ENCODE data around the gene SYNDIG1.

SYNDIG1 gene

DNA sequence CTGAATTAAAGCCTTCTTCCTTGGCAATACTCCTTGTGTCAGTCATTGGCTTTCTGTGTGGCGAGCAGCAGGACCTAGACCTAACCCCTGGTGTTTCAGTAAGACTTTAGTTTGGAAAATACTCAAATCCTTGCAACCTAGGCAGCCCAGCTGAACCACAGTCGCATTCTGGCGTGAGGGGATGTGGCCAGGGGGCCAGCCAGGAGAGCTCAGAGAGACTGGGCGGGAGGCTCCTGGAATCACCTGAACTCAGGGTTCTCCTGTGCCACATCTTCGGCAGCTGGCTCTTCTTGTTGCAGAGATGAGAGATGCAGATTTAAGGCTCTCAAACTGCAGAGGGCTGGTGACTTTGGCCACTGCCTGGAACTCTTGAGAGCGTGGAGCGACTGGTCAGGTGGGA is 102.7 kb downstream of the SYNDIG1 start:
- no peak for DNase-seq

DNA sequence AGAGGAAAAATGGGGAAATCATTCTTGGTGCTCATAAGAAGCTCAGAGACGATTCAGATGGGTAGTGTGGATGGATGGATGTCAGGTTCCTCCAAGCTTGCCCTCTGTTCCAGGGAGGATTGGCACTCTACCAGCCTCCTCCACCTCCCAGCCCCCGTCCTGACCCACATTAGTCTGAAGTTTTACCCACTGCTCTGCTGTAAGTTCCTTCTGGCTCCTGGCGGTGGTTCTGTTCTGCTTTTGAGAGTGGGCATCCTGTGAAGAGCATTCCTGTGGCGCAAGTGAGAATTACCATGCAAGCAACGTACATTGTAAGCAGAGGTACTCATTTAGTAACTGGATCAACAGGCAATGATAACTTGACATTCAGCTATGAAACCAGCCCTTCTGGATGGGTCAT is 103.4 kb downstream of the SYNDIG1 start:
- no peak for DNase-seq

DNA sequence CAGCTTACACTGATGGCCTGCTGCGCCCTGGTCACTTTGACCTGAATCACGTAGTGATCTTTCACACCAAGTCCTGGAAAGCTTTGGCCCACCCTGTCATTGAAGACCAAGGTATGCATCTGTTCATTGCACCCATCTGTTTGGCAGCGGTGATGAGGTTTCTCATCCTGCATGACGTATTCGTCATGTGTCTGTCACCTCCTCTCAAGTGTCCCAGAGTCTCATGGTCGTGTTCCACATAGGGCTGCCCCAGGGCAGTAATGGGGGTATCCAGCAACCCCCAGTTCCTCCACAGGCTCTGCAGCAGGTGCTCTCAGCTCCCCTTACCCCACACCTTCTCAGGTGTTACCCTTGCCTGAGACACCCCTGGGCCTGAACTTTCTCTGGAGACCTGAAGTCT is 104.1 kb downstream of the SYNDIG1 start:
- DNase-seq, result no peak

DNA sequence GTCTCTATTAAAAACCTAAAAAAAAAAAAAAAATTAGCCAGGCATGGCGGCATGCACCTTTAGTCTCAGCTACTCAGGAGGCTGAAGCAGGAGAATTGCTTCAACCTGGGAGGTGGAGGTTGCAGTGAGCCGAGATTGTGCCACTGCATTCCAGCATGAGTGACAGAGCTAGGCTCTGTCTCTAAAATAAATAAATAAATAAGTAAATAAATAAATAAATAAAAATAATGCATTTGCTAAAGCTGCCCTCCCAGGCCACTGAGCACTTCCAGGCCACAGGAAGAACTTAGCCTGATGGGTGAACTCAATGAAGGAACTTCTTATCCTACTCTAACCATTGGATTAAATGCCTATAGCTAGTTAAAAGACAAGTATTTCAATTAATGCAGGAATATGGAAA is 104.9 kb downstream of the SYNDIG1 start:
- DNase-seq, result no peak

DNA sequence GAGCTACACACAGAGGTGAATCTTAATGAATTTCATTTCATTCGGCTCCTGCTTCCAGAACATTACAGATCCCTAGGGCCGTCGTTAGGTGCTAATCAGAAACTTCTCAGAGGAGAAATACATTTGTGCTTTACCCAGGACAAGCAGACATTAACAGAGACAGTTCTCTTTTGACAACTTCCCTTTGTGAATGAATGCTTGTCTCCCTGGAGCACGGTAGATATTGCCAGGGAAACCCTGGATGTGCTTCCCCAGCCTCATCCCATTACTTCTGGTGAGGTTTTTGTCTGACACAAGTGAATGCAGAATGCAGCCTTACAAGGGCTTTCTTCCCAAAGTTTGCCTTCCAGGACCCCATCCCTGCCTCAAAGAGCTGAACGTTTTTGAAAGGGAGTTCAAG is 105.4 kb downstream of the SYNDIG1 start:
- no peak for DNase-seq

DNA sequence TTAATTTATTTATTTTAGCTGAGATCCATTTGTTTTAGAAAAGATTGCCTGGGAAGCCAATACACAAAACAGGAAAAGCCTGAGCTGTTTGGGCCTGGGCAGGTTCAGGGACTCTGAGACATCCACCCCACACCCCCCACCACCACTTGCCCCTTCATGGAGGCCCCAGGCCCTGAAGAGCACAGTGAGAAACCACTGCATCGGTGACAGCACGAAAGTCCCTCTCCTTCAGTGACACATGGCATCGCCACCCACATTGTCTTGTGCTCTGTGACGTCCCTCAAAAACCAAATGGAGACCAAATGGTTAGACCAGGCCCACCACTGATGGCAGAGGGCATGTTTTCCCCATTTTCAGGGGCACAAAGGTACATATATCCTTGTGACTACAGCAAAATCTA is 106.4 kb downstream of the SYNDIG1 start:
- no peak for DNase-seq

DNA sequence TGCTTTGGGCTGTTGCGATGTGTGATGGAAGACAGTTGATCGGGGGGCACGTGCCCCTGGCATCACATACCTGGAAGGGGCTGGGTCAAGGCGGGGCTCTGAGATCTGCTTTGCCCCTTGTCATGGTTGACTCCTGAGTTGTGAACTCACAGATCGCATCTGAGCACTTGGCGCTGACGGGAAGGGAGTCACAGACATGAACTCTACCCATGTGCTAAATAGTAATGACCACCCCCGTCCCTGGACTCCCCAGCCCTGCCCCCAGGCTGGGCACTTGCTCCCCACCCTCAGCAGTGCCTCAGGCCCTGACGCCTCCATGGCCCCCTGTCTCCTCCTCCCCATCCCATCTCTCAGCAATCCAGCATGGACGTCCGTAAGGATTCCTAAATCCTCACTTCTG is 107.0 kb downstream of the SYNDIG1 start:
- no peak for DNase-seq

DNA sequence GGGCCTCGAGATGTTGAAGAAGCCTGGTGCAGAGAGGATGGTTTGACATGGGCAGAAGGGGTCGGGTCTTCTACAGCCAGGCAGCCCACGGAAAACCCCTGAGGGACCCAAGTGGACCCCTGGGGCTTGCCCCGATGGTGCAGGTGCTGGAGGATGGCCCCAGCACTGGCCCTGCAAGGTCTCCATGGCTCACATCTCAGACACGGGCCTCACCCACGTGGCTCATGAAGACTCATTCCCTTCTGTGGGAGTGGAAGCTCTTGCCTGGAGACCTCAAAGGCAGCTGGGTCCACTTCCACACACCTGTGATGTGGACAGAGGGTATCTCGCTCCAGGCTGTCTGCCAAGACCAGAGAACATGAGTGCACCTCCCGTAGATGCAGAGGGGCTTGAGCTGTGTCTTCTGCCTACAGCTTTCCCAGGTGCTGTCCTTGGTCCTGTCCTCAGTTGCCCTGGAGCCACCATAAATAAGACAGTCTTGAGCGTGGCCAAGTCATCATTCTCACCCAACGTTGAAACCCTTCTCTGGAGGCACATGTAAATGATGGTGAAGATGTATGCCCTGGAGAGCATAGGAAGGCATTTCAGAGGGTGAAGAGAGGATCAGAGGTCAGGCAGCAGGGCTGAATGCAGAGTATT is 108.0 kb downstream of the SYNDIG1 start:
- DNase-seq, result no peak

DNA sequence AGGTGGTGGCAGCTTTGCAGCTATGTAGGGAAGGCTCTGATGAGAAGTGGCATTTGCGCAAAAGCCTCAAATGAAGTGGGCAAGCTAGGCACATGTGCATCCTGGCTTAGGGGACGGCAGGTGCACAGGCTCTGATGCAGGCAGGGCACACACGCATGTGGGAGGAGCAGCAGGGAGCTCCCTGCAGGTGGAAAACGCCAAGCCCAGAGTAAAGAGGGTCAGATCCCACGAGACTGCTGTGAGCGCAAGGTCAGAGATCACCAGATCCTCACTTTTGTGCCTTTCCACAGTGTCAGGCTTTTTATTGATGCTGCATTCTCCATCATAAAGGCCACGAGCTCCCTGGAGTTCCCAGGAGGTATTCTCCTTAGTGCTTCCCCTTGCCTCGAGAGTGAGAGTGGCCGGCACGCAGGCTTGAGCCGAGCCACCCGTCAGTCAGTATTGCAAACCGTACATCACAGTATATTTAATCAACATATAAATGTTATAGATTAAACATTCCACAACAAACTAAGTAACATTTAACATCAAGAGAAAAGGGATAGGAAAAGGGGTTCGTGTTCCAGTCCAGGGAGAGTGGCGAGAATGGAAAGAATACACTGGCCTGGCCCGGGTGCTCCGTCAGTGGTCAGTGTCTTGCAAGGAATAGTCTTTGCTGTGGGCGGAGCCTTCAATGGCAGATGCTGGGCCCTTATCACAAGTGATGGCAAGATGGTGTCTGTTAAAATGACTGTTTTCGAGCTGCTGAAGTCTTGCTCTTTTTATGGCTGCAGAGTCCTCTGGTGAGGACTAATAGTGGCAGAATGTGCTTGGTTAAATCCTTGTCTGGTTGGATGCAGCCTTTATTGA is 109.4 kb downstream of the SYNDIG1 start:
- no peak for DNase-seq

DNA sequence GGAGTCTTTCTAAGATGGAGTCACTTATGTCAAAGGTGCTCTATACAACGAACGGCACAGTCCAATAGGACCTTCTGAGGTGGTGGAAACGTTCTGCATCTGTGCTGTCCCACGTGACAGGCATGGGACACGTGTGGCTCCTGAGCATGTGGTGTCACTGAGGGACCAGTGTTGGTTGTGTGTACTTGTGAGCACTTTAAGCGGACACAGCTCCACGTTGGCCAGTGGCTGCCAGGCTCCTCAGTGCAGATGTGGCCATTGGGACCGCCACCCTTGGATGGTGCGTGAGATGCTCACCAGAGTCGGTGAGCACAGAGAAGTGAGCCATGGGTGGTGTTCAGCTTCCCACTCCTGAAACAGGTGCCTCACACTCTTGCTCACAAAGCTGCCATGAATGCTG is 110.0 kb downstream of the SYNDIG1 start:
- no peak for DNase-seq

DNA sequence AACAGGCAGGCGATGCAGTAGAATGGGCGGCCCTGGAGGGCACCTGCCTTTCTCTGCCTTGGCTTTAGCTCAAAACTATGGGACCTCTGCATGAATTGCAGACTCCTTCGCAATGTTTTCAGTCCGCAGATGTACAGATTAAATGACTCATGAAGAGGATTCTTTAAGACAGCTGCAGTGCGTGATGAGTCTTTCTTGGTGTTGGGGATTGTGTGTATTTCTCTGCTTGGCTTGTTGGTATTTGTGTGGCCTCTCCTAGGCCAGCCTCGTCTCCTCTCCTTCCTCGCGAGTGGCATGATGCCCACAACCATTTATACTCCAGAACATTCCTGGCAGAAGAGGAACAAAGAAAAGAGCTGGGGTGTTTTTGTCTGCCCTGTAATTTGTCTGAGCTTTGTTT is 110.6 kb downstream of the SYNDIG1 start:
- DNase-seq, result no peak

DNA sequence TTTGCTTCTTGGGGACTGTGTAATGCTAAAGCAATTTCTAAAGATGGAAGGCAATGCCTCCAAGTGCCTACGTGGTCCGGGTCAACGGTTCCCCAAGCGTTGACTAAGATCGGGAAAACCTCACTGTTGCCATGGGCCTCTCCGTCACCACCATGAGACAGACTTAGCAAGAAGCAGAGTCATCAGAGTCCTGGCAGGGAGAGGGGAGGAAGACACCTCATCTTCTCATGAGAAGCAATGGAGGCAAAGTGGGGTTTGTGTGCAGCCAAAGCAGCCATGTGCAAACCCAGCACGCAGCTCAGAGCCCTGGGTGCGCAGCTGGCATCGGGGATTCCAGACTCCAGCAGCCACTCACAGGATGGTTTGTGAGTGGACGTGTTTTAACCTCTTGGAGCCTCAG is 111.4 kb downstream of the SYNDIG1 start:
- DNase-seq, result no peak

DNA sequence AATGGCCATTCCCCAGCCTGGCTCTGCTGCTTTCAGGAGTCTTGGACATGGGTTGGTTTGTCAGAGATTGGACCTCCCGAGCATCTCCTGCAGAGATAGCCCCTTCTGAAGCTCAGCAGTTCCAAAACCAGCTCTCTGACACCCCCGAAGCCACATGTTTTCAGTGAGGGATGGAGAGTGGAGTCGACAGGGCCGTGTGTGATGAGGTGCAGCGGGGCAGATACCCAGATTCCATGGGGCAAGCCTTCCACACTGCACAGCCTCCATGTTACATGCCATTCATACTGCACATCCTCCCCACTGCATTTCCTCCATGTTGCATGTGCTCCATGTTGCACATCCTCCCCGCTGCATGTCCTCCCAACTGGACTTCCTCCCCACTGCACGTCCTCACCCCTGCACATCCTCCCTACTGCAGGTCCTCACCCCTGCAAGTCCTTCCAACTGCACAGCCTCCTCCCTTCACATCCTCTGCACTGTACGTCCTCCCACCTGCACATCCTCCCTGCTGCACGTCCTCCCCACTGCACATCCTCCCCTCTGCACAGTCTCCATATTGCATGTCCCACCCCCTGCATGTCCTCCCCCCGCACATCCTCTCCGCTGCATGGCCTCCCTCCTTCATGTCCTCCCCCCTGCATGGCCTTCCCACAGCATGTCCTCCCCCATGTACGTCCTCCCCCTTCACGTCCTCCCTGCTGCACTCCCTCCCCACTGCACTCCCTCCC is 112.2 kb downstream of the SYNDIG1 start:
- DNase-seq, result no peak

DNA sequence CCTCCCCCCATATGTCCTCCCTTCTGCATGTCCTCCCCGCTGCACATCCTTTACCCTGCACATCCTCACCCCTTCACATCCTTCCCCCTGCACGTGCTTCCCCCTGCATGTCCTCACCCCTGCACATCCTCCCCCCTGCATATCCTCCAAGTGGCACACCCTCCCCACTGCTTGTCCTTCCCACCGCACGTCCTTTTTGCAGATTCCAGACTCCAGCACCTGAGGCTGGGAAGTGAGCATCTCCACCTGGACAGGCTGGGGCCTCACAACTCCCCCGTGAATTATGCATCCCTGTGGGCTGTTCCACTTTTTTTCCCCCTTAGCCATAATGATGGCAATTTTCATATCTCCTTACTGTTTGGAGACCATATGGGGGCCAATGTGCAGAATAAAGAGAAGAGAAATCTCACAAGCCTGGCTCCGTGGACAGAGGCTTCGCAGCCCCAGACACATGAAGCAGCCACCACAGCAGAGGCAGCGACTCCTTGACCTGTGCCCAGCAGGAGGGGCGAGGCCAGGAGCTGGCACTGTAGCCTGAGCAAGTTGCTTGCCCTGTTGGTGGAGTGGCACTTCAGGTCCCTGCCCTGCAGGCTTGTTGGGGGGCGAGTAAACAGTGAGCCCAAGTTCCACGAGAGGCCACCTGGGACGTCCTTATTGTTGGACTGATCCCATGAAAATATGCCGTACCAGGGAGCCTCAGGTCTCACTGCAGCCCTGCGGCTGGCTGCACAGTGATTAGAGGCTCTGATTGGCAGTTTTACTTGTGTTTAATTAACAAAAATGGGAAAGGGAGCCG is 113.1 kb downstream of the SYNDIG1 start:
- no peak for DNase-seq

DNA sequence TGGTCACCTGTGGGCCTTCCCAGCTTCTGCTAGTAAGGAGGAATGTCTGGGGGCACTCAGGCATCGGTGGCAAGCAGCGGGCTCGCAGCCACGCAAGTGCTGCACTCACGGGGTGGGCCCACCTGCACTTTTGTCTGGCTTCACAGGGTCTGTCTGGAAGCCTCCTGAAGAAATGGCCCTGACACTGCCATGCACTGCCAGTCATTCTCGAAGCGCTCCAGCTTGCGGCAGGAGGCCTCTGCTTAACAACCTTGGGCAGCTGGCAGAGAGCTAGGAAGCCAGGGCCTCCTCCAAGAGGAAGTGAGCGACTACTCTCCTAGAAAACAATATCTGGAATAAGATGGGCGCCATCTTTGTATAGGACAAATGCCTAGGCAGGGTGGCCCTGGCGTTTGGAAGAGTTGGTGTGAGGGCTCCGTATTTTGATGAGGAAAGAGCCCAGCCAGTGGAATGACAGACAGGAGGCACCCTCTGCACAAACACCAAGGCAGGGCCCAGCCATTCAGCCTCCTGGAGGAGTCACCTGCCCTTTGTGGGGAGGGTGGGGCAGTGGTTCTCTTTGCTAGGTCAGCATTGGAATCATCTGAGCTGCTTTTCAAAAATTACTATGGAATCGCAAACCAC is 113.9 kb downstream of the SYNDIG1 start:
- DNase-seq, result no peak

DNA sequence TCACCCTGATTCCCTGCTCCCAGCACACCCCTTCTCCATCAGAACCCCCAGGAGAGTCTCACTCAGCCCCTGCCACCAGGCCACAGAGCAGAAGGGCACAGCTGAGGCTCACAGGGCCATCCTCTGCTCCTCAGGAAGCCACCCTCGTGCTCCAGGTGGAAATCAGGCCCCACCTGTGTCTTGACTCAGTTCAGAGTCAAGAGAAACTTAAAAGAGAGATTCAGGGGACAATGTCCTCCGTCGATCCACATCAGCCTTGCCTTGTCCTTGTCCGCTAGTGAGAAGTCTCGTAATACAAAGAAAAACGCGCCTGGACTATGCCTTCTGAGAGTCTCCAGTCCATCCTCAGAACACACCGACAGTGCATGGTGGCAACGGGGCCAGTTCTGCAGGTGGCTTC is 114.6 kb downstream of the SYNDIG1 start:
- no peak for DNase-seq

DNA sequence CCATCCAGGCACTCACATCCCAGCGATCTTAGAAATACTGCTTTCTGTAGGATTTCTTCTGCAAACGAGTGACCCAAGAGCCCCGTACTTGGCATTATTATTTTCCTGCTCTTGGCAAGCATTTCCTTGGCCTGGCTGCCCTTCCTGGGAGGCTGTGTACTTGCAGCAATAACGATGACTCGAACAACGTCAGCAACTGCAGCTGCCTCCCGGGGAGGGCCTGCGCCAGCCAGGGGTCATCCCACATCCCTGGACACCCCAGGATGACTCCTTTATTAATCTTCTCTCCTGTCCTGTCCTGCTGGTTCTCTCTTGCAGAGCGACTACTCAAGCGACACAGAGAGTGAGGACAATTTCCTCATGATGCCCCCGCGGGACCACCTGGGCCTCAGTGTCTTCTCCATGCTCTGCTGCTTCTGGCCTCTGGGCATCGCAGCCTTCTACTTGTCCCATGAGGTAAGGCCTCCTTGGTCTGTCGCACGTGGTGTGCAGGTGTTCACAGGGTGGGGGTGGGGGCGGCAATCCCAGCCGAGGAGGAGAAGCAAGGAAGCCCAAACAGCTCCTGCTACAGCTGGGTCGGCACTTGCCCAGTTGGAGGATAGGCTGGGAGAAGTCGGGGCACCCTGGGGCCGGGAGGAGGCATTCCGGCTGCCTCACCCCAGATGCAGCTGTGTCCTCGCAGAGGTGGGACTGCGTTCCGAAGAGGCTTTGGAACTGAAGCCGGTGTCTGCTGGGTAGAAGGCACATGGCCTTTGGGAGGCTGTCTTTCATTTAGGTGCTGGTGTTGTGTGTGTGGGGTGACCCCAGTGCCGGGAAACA is 115.3 kb downstream of the SYNDIG1 start:
- DNase-seq, result no peak

DNA sequence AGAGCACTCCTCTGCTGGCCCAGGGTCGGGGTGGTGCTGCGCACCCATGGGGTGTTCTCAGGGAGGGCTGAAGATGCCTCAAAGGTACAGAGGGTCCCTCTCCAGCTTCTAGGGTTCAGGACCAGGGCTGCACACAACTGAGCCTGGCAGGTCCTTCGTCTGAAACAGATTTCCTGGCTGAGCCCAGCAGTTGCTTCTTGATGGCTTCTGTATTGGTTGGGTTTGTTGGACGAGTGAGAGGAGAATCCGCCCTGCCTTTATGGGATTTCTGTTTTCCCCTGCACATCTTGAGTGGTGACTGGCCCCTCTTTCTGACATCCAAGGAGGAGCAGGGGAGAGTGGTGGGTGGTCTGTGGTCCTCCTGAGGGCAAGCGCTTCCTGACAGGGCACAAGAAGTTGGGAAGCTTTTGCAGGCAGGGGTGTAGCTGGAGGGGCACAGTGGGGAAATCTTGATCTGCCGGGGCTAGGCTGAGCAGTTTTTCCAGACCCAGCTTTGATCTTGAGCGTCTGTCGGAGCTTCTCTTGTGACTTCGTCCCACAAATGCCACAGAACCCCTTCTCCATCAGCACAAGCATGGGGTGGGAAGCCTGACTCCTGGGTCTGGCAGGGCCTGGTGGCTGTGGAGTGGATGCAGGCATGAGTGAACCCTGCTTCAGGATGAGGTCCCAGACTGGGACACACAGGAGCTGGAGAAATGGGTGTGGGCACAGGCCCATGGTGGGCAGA is 116.5 kb downstream of the SYNDIG1 start:
- no peak for DNase-seq

DNA sequence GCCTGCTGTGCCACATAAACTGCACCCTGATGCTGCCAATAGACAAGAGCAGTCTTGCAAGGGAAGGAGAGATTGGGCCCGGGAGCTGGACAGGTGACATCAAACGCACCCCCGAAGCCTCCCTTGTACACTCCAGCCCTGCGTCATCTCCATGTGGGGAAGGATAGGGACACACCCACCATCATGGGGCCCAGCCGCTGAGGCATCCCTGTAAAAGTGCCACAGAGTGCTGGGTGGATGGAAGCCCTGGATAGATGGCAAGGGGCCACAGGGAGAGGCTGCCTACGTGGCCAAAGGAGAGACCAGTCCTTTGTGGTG is 117.1 kb downstream of the SYNDIG1 start:
- no peak for DNase-seq

DNA sequence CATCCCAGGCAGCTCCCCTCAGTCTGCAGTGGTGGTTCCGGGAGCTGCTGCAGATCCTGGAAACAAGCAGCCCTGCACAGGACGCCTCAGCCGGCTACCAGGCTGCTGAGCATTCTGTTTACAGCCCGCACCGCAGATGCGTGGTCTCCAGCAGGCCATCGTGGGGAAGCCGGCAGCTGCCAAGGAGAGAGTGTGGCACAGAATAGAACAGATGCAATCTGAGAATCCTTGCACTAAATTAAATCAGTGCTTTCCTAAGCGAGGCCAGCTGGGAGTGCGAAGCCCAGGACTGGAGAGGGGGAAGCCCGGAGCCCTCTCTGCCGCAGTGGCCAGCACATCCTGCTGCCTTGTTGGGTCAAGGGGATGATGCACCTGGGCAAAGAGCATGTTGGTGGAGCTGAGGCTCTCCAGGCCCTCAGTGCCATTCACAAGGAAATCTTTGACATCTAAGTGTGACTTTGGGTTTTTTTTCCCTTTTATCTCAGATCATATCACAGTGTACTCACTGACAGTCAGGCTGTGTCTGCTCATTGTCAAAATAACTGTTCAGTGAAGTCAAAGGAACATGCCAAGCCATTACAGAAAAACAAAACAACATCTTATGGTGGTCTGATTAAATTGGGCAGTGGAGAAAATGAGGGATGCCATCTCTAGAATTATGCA is 118.1 kb downstream of the SYNDIG1 start:
- DNase-seq, result no peak

Data from activated gamma-delta T cell treated with Interleukin-2 at 50 U/mL for 16 hours (primary cell).